ENCODE results near the gene CADM1. TPM values are rescaled to one million over a fixed set of nuclear protein-coding genes. Genes with fewer than 3 reads are reported as not detected.

Gene CADM1
- total RNA-seq, 4 donors from 2014 or later, result 1.2 to 2.5 (median 2.2) TPM

DNA sequence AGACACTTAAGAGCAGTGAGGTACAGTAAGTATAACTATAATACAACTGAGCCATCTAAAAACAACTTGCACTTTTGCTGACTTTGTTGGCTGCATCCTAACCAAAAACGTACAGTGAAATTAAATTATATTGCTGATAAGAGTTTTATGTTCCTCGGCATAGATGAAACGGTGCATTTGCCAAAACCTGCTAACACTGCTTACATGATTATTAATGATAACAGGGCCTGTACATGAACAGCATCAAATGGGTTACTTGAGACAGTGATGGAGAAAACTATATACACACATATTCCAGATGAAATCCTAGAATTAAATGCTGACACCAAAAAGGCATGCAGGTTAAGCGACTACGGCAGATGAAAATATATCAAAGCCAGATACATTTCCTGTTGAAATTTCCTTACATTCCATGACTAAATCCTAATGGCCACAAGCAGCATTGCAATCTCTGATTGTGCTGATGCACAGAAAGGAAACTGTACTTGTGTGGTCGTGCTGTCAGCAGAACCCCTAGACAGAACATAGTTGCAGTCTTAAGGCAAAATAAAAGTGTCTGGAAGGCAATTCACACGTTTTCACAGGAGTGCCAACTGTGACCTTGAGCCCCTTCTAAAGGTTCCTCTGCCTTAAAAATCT is 143.9 kb downstream of the CADM1 start:
- Histone ChIP-seq H3K9me3 (no peaks in the 10 kb centered on the region), H3K27ac (no peak overlapping the region), H3K27me3 (no peaks in the 10 kb centered on the region), H3K4me3 (no peak overlapping the region), H3K36me3 (no peaks in the 10 kb centered on the region), H3K4me1 (no peaks in the 10 kb centered on the region)
- intact Hi-C loops (cut with DNase I; ENCODE audit: low total_unique reads) (no loop called here), in situ Hi-C loops (cut with MboI; ENCODE audit: low sequenced_read_pairs in 4 of 4) (no loop called here)
- TF ChIP-seq, protein P1, sequence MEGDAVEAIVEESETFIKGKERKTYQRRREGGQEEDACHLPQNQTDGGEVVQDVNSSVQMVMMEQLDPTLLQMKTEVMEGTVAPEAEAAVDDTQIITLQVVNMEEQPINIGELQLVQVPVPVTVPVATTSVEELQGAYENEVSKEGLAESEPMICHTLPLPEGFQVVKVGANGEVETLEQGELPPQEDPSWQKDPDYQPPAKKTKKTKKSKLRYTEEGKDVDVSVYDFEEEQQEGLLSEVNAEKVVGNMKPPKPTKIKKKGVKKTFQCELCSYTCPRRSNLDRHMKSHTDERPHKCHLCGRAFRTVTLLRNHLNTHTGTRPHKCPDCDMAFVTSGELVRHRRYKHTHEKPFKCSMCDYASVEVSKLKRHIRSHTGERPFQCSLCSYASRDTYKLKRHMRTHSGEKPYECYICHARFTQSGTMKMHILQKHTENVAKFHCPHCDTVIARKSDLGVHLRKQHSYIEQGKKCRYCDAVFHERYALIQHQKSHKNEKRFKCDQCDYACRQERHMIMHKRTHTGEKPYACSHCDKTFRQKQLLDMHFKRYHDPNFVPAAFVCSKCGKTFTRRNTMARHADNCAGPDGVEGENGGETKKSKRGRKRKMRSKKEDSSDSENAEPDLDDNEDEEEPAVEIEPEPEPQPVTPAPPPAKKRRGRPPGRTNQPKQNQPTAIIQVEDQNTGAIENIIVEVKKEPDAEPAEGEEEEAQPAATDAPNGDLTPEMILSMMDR (IDR thresholded peaks at IDR 0.05 in 4 of 5, conservative IDR thresholded peaks at IDR 0.05 in 1 of 5), result no peak
- no peak for TF ChIP-seq POLR2A (IDR thresholded peaks at IDR 0.05)
- ATAC-seq (no peak), DNase-seq (no peak)

DNA sequence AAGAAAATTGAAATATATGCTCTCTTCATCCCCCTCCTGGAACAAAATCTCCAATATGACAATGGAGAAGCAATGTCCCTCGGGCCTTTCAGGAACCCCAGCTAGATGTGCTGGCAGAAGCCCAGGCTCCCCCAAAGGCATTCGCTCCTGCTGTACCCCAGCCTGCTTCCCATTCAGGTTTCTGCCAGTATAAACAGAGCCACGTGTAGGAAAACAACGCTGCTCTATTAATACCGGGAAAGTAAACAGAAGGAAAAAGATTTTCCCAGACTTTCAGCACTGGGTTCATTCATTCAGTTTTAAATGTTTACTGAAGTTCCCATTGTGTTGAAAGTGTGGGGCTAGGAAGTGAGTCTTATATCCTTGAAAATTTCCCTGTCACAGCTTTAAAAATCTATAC is 147.1 kb downstream of the CADM1 start:
- no peaks in the 10 kb centered on the region for H3K9me3 ChIP-seq
- DNase-seq (no peak), ATAC-seq (no peak)
- H3K36me3 ChIP-seq, result no peaks in the 10 kb centered on the region
- intact Hi-C loops (cut with DNase I; ENCODE audit: low total_unique reads) (no loop called here), in situ Hi-C loops (cut with MboI; ENCODE audit: low sequenced_read_pairs in 4 of 4) (no loop called here)
- no peak overlapping the region for H3K27ac ChIP-seq
- H3K4me3 ChIP-seq, result no peak overlapping the region
- no peaks in the 10 kb centered on the region for H3K4me1 ChIP-seq
- no peaks in the 10 kb centered on the region for H3K27me3 ChIP-seq
- no peak for TF ChIP-seq POLR2A (IDR thresholded peaks at IDR 0.05)
- TF ChIP-seq, protein P1 (IDR thresholded peaks at IDR 0.05 in 4 of 5, conservative IDR thresholded peaks at IDR 0.05 in 1 of 5), result no peak

DNA sequence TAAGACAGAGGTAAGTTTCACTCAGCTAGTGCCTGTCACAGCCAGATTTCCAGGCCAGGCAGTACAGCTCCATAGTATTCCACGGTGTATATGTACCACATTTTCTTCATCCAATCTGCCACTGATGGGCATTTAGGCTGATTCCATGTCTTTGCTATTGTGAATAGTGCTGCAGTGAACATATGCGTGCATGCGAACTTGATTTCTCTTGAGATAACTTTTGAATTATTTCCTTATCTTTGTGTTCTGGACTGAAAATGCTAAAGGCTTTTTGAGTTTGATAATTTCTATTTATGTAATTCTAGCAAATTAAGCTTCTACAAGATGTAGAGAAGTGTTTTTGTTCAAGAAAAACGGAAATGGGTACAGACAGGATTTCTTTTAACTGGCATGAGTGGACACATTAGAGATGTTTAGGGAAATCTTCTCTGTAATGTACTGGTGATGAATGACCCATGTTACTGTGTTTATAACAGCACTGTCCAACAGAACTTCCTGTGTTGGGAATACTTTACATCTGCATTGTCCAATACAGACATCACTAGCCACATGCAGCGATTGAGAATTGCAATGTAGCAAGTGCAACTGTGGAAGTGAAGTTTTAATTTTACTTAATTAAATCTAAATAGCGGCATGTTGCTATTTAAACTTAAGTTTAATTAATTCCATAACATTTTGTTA is 151.3 kb downstream of the CADM1 start:
- intact Hi-C loops (cut with DNase I; ENCODE audit: low total_unique reads) (no loop called here), in situ Hi-C loops (cut with MboI; ENCODE audit: low sequenced_read_pairs in 4 of 4) (no loop called here)
- Histone ChIP-seq H3K27me3 (no peaks in the 10 kb centered on the region), H3K4me3 (no peak overlapping the region), H3K4me1 (no peaks in the 10 kb centered on the region), H3K36me3 (no peaks in the 10 kb centered on the region), H3K27ac (no peak overlapping the region), H3K9me3 (no peaks in the 10 kb centered on the region)
- TF ChIP-seq, protein P1 (IDR thresholded peaks at IDR 0.05 in 4 of 5, conservative IDR thresholded peaks at IDR 0.05 in 1 of 5), result no peak
- TF ChIP-seq POLR2A (IDR thresholded peaks at IDR 0.05), result no peak
- ATAC-seq (no peak), DNase-seq (no peak)

DNA sequence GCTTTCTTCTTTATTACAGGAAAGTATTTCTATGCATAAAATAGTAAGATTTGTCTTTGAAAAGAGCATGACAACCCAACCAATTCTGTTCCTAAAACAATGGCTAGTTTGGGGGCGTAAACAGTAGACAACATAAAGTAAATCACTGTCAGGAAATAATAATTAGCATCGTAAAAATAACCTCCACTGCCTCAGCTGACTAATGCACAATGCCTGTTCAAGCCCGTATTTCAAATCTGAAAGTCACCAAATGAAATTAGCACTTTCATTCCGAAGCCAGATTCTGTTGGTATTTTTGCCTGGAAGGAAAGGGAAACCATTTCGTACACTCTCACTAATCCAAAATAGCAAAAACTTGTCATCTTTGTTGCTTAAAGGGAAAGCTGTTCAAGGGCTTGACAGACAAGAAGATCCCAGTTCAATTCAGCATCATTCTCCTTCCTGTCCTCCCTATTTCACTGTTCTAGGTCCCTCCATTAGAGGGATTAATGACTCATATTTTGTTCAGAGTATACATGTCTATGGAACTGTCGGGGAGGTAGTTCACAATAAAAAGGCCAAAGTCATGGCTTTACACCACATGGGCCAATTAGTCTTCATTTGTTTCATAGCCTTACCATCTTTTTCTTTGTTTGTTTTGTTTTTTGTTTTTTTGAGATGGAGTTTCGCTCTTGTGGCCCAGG is 154.7 kb downstream of the CADM1 start:
- Histone ChIP-seq H3K27me3 (no peaks in the 10 kb centered on the region), H3K27ac (no peak overlapping the region), H3K36me3 (no peaks in the 10 kb centered on the region), H3K4me3 (no peak overlapping the region), H3K4me1 (no peaks in the 10 kb centered on the region), H3K9me3 (no peaks in the 10 kb centered on the region)
- intact Hi-C loops (cut with DNase I; ENCODE audit: low total_unique reads) (no loop called here), in situ Hi-C loops (cut with MboI; ENCODE audit: low sequenced_read_pairs in 4 of 4) (loop anchor here in 2 of 4 donors (25.0 kb wide), 3 partner anchors 863 to 1338 kb away; no protein-coding TSS in a partner anchor)
- TF ChIP-seq, protein P1 (IDR thresholded peaks at IDR 0.05 in 4 of 5, conservative IDR thresholded peaks at IDR 0.05 in 1 of 5), result no peak
- TF ChIP-seq POLR2A (IDR thresholded peaks at IDR 0.05), result no peak
- no peak for ATAC-seq
- DNase-seq, result no peak

Measured in gastrocnemius medialis (tissue), 4 donors.